OCI-LY7 (cell line): Measurements from ENCODE around the gene OR52H1.

Experiments
- CTCF ChIP-seq: fragments of 200-600 bp; sonication (generic); conservative IDR thresholded peaks from 2 replicates; pipeline ENCODE4 v1.5.1; 2014; ENCODE audit warnings: mild to moderate bottlenecking, antibody characterized with exemption, low read length, moderate library complexity, mixed read lengths
- EZH2phosphoT487 ChIP-seq: fragments of 200-600 bp; sonication (generic); IDR thresholded peaks from 2 replicates; pipeline ENCODE4 v1.6.1; 2018; ENCODE audit warnings: low read depth, borderline replicate concordance, mild to moderate bottlenecking, mixed run types, antibody characterized with exemption, low read length, moderate library complexity, mixed read lengths

- no peak for TF ChIP-seq CTCF
- TF ChIP-seq EZH2phosphoT487 = no peak
These were observed 32.2 kb upstream of the OR52H1 start, which contains the start of gene OR52B6 for GRCh38 chr11:5580577-5580976.
